HL-60/S4 (cell line): ENCODE results near the gene MGA.

Experiments used
- in situ Hi-C: fragments of 300-500 bp; cut with MboI; formaldehyde crosslinking; loops from 2 replicates; pipeline ENCODE4 v1.14.3; 2022; ENCODE audit warnings: low sequenced_read_pairs

Gene MGA

GRCh38 chr15:41804361-41804760, 144.2 kb downstream of the MGA start:
- in situ Hi-C loops, result loop anchor here (25.0 kb wide), 1 partner anchor 342 kb away; no protein-coding TSS in a partner anchor

GRCh38 chr15:41804916-41805666, 144.9 kb downstream of the MGA start:
- in situ Hi-C loops, result loop anchor here (25.0 kb wide), 1 partner anchor 343 kb away; no protein-coding TSS in a partner anchor

GRCh38 chr15:41805711-41806110, 145.5 kb downstream of the MGA start:
- in situ Hi-C loops, result loop anchor here (25.0 kb wide), 1 partner anchor 343 kb away; no protein-coding TSS in a partner anchor

- in situ Hi-C loops, result loop anchor here (25.0 kb wide), 1 partner anchor 344 kb away; no protein-coding TSS in a partner anchor
Measured at GRCh38 chr15:41806291-41807181, 146.3 kb downstream of the MGA start.

GRCh38 chr15:41809121-41809520, 148.9 kb downstream of the MGA start:
- in situ Hi-C loops, result loop anchor here (25.0 kb wide), 1 partner anchor 347 kb away; no protein-coding TSS in a partner anchor

GRCh38 chr15:41809526-41810220, 149.5 kb downstream of the MGA start:
- in situ Hi-C loops, result loop anchor here (5.0 to 25.0 kb wide), 2 partner anchors 37 to 347 kb away; partner anchors contain the start of gene MAPKBP1

- in situ Hi-C loops, result loop anchor here (5.0 to 25.0 kb wide), 2 partner anchors 39 to 349 kb away; partner anchors contain the start of gene MAPKBP1
Measured at GRCh38 chr15:41810651-41811431, 150.6 kb downstream of the MGA start.

GRCh38 chr15:41811432-41812195, 151.4 kb downstream of the MGA start:
- in situ Hi-C loops, result loop anchor here (5.0 to 25.0 kb wide), 2 partner anchors 39 to 349 kb away; partner anchors contain the start of gene MAPKBP1

- in situ Hi-C loops, result loop anchor here (5.0 to 25.0 kb wide), 2 partner anchors 41 to 351 kb away; partner anchors contain the start of gene MAPKBP1
Measured at GRCh38 chr15:41812820-41813375, 152.7 kb downstream of the MGA start.

- in situ Hi-C loops, result loop anchor here (5.0 to 25.0 kb wide), 2 partner anchors 41 to 351 kb away; partner anchors contain the start of gene MAPKBP1
Measured at GRCh38 chr15:41813426-41813825, 153.2 kb downstream of the MGA start.

- in situ Hi-C loops, result loop anchor here (5.0 to 25.0 kb wide), 2 partner anchors 42 to 352 kb away; partner anchors contain the start of gene MAPKBP1
Measured at GRCh38 chr15:41814534-41814933, 154.3 kb downstream of the MGA start.

GRCh38 chr15:41816788-41817187, 156.6 kb downstream of the MGA start:
- in situ Hi-C loops, result loop anchor here (25.0 kb wide), 1 partner anchor 354 kb away; no protein-coding TSS in a partner anchor

GRCh38 chr15:41817327-41817726, 157.1 kb downstream of the MGA start:
- in situ Hi-C loops, result loop anchor here (25.0 kb wide), 1 partner anchor 355 kb away; no protein-coding TSS in a partner anchor

- in situ Hi-C loops, result loop anchor here (25.0 kb wide), 1 partner anchor 355 kb away; no protein-coding TSS in a partner anchor
Measured at GRCh38 chr15:41817781-41818180, 157.6 kb downstream of the MGA start.

- in situ Hi-C loops, result loop anchor here (25.0 kb wide), 1 partner anchor 357 kb away; no protein-coding TSS in a partner anchor
Measured at GRCh38 chr15:41819455-41820050, 159.3 kb downstream of the MGA start.

- in situ Hi-C loops, result loop anchor here (25.0 kb wide), 1 partner anchor 359 kb away; no protein-coding TSS in a partner anchor
Measured at GRCh38 chr15:41820791-41821423, 160.7 kb downstream of the MGA start.

GRCh38 chr15:41821831-41822230, 161.6 kb downstream of the MGA start:
- in situ Hi-C loops, result loop anchor here (25.0 kb wide), 1 partner anchor 360 kb away; no protein-coding TSS in a partner anchor
